IMR-90 (cell line): Measurements from ENCODE around the gene SNAPIN. TPM values are rescaled to one million over a fixed set of nuclear protein-coding genes. Genes with fewer than 3 reads are reported as not detected.

Experiments
- ATAC-seq: fragments of 200-7000 bp; cut with Tn5 transposase; 2 replicates; pipeline ENCODE4 v1.9.1; 2020; ENCODE audit warnings: low read depth, mild to moderate bottlenecking, moderate library complexity
- BruUV-seq: library from RNA; stranded (reverse); fragments of 400-500 nt; replicated peaks from 2 replicates; lab custom pipeline; 2021; lab: Mats Ljungman, UMichigan
- CTCF ChIA-PET: fragments of 300-600 bp; formaldehyde crosslinking; extraction: SDS; loops from one replicate; lab custom pipeline; 2021; ENCODE audit warnings: antibody characterized with exemption; lab: Yijun Ruan, JAX
- POLR2A ChIA-PET: fragments of 300-600 bp; sonication (Branson Sonifier 250); formaldehyde crosslinking; loops from one replicate; lab custom pipeline; 2022; ENCODE audit warnings: antibody characterized with exemption; ENCODE audit not compliant: unreplicated experiment; lab: Charles Lee
- DNase-seq: peaks from one replicate; pipeline ENCODE4 v3.0.0; 2013
- H2AFZ ChIP-seq: replicated peaks from 2 replicates; pipeline ENCODE3; 2013; ENCODE audit warnings: low read length, mild to moderate bottlenecking; ENCODE audit not compliant: poor library complexity
- H2AK5ac ChIP-seq: 2 replicates; pipeline ENCODE4 v1.6.1; 2013; ENCODE audit warnings: low read depth, low read length, inconsistent platforms
- H2AK9ac ChIP-seq: replicated peaks from 2 replicates; pipeline ENCODE3; 2013; ENCODE audit warnings: mild to moderate bottlenecking, low read depth, low read length, moderate library complexity; ENCODE audit not compliant: poor library complexity
- H2BK120ac ChIP-seq: 2 replicates; pipeline ENCODE4 v1.6.1; 2013; ENCODE audit warnings: low read depth, low read length, inconsistent platforms
- H2BK15ac ChIP-seq: 3 replicates; pipeline ENCODE4 v1.6.1; 2013; ENCODE audit warnings: low read depth, low read length, inconsistent platforms
- H2BK20ac ChIP-seq: 2 replicates; pipeline ENCODE4 v1.6.1; 2013; ENCODE audit warnings: low read depth, mild to moderate bottlenecking, inconsistent platforms, low read length, moderate library complexity
- H2BK5ac ChIP-seq: 2 replicates; pipeline ENCODE4 v1.6.1; 2013; ENCODE audit warnings: mild to moderate bottlenecking, low read depth, low read length, inconsistent platforms; ENCODE audit not compliant: poor library complexity, severe bottlenecking
- H3K14ac ChIP-seq: replicated peaks from 2 replicates; pipeline ENCODE4 v1.6.1; 2013; ENCODE audit warnings: low read depth, low read length, inconsistent platforms
- H3K18ac ChIP-seq: 2 replicates; pipeline ENCODE4 v1.6.1; 2013; ENCODE audit warnings: low read depth, low read length, control low read depth
- H3K23ac ChIP-seq: 2 replicates; pipeline ENCODE4 v1.6.1; 2013; ENCODE audit warnings: low read depth, low read length, inconsistent platforms
- H3K27ac ChIP-seq: 2 replicates; pipeline ENCODE4 v1.5.1; 2013; ENCODE audit warnings: mild to moderate bottlenecking, control low read depth, low read length; ENCODE audit not compliant: insufficient read depth
- H3K27me3 ChIP-seq: 2 replicates; pipeline ENCODE4 v1.6.1; 2013; ENCODE audit warnings: low read length; ENCODE audit not compliant: control insufficient read depth, insufficient read depth
- H3K36me3 ChIP-seq: 2 replicates; pipeline ENCODE4 v1.6.1; 2013; ENCODE audit warnings: low read length, mixed read lengths; ENCODE audit not compliant: control insufficient read depth, insufficient read depth
- H3K4ac ChIP-seq: 2 replicates; pipeline ENCODE4 v1.6.1; 2013; ENCODE audit warnings: low read depth, low read length, inconsistent platforms
- H3K4me1 ChIP-seq: 2 replicates; pipeline ENCODE4 v1.6.1; 2013; ENCODE audit warnings: low read length, mixed read lengths; ENCODE audit not compliant: control insufficient read depth, insufficient read depth
- H3K4me2 ChIP-seq: 2 replicates; pipeline ENCODE4 v1.6.1; 2013; ENCODE audit warnings: low read depth, mild to moderate bottlenecking, control low read depth, low read length, moderate library complexity
- H3K4me3 ChIP-seq: 2 replicates; pipeline ENCODE4 v1.5.1; 2013; ENCODE audit warnings: low read depth, mild to moderate bottlenecking, control low read depth, low read length, moderate library complexity; ENCODE audit not compliant: insufficient read depth
- H3K56ac ChIP-seq: 2 replicates; pipeline ENCODE4 v1.6.1; 2013; ENCODE audit warnings: low read length, inconsistent platforms; ENCODE audit not compliant: insufficient read depth; ENCODE audit errors: extremely low read depth
- H3K79me1 ChIP-seq, 2 experiments: 2 replicates each; pipeline ENCODE4 v1.6.1; 2013; ENCODE audit warnings: low read length in 2 of 2, inconsistent platforms in 1 of 2, low read depth in 1 of 2
- H3K9ac ChIP-seq: 2 replicates; pipeline ENCODE4 v1.6.1; 2013; ENCODE audit warnings: low read depth, low read length, control low read depth
- H3K9me1 ChIP-seq: 2 replicates; pipeline ENCODE4 v1.6.1; 2013; ENCODE audit warnings: low read length, inconsistent platforms; ENCODE audit not compliant: insufficient read depth
- H3K9me3 ChIP-seq: 2 replicates; pipeline ENCODE4 v1.6.1; 2013; ENCODE audit warnings: low read length; ENCODE audit not compliant: control insufficient read depth, insufficient read depth
- H4K20me1 ChIP-seq: 2 replicates; pipeline ENCODE4 v1.6.1; 2013; ENCODE audit warnings: low read length, inconsistent platforms; ENCODE audit not compliant: insufficient read depth
- H4K5ac ChIP-seq: 2 replicates; pipeline ENCODE4 v1.6.1; 2013; ENCODE audit warnings: mild to moderate bottlenecking, low read depth, low read length, control low read depth
- H4K8ac ChIP-seq, 2 experiments: 2 replicates each; pipeline ENCODE4 v1.6.1; 2013; ENCODE audit warnings: low read depth in 2 of 2, low read length in 2 of 2, control low read depth in 1 of 2, inconsistent platforms in 1 of 2
- H4K91ac ChIP-seq: 2 replicates; pipeline ENCODE4 v1.6.1; 2013; ENCODE audit warnings: low read depth, low read length, inconsistent platforms; ENCODE audit not compliant: insufficient read depth
- BHLHE40 ChIP-seq: fragments of 150-350 bp; IDR thresholded peaks from 2 replicates; pipeline ENCODE4 v1.6.1; 2016; ENCODE audit warnings: mild to moderate bottlenecking, low read depth, low read length
- CTCF ChIP-seq: conservative IDR thresholded peaks from 2 replicates; pipeline ENCODE4 v1.5.1; 2012; ENCODE audit warnings: mild to moderate bottlenecking, low read depth, low read length, improper control_type of control experiment
- ELK1 ChIP-seq: fragments of 150-350 bp; IDR thresholded peaks from 2 replicates; pipeline ENCODE4 v1.6.1; 2016; ENCODE audit warnings: low read depth, mild to moderate bottlenecking, low read length, moderate library complexity, borderline replicate concordance
- FOS ChIP-seq: fragments of 150-350 bp; IDR thresholded peaks from 2 replicates; pipeline ENCODE4 v1.6.1; 2016; ENCODE audit warnings: low read depth, low read length
- MAFK ChIP-seq: IDR thresholded peaks from 2 replicates; pipeline ENCODE4 v1.6.1; 2012; ENCODE audit warnings: low read depth, low read length, improper control_type of control experiment
- MXI1 ChIP-seq: IDR thresholded peaks from 2 replicates; pipeline ENCODE4 v1.6.1; 2012; ENCODE audit warnings: low read depth, mild to moderate bottlenecking, low read length, moderate library complexity, borderline replicate concordance
- NFE2L2 ChIP-seq: fragments of 150-350 bp; IDR thresholded peaks from 2 replicates; pipeline ENCODE4 v1.6.1; 2016; ENCODE audit warnings: low read depth, mild to moderate bottlenecking, low read length
- POLR2A ChIP-seq: IDR thresholded peaks from 2 replicates; pipeline ENCODE4 v1.6.1; 2012; ENCODE audit warnings: mild to moderate bottlenecking, low read depth, low read length
- RAD21 ChIP-seq: IDR thresholded peaks from 2 replicates; pipeline ENCODE4 v1.6.1; 2012; ENCODE audit warnings: low read length, improper control_type of control experiment
- SMC3 ChIP-seq: fragments of 150-350 bp; IDR thresholded peaks from 2 replicates; pipeline ENCODE4 v1.6.1; 2016; ENCODE audit warnings: low read depth, mild to moderate bottlenecking, antibody characterized with exemption, low read length, moderate library complexity
- USF2 ChIP-seq: fragments of 150-350 bp; IDR thresholded peaks from 2 replicates; pipeline ENCODE4 v1.6.1; 2017; ENCODE audit warnings: mild to moderate bottlenecking, antibody characterized with exemption, low read length, low read depth
- WGBS, 2 experiments: methylation state at CpG; one replicate each; pipeline versions ENCODE4 v1.1.5 to v1.1.7; 2013; ENCODE audit warnings: missing lambda C conversion rate in 2 of 2; ENCODE audit not compliant: insufficient read length in 1 of 2; ENCODE audit errors: extremely low coverage in 2 of 2; 5-methylcytosine and 5-hydroxymethylcytosine counted together
- dilution Hi-C: fragments of 300-500 bp; cut with HindIII; formaldehyde crosslinking; loops from one replicate; pipeline ENCODE4 v1.14.3; 2018; ENCODE audit warnings: low sequenced_read_pairs; ENCODE audit not compliant: unreplicated experiment
- in situ Hi-C: fragments of 300-500 bp; cut with MboI; formaldehyde crosslinking; loops from 3 replicates; pipeline ENCODE4 v1.14.3; 2019; ENCODE audit warnings: low sequenced_read_pairs, inconsistent platforms, mixed read lengths
- intact Hi-C: fragments of 100-400 bp; cut with micrococcal nuclease; formaldehyde crosslinking; loops from 2 replicates; pipeline ENCODE4 v1.10.0; 2022
- polyA plus RNA-seq, 3 experiments: library from polyadenylated mRNA; depleted of rRNA; stranded (reverse); fragments of >200 nt; gene quantifications; 2 replicates each; pipeline ENCODE4 v1.2.3, GENCODE V29; 2012; ENCODE audit warnings: low replicate concordance in 1 of 3
- total RNA-seq: library from RNA; depleted of rRNA; stranded (reverse); fragments of >200 nt; gene quantifications from 2 replicates; pipeline ENCODE4 v1.2.3, GENCODE V29; 2012

Gene SNAPIN
- total and polyA plus RNA-seq, 2 of the 4 experiments (the other 2 are of a cell fraction) = 37.4 to 40.9 TPM

GRCh38 chr1:153639280-153639679, 19.2 kb upstream of the SNAPIN start:
- Histone ChIP-seq H2AFZ (no peak overlapping the region), H4K8ac (no peak overlapping the region; a peak in 1 of 4 replicates), H3K56ac (no peak overlapping the region), H4K91ac (no peak overlapping the region), H2AK5ac (no peak overlapping the region), H4K5ac (no peak overlapping the region), H2AK9ac (no peak overlapping the region), H3K4me1 (no peaks in the 10 kb centered on the region; the same call in 1 of the 2 replicates), H2BK20ac (no peak overlapping the region), H3K9ac (no peak overlapping the region), H3K4me2 (no peak overlapping the region), H3K79me1 (peaks cover 45 to 76% of the 10 kb centered on the region in 2 experiments), H3K23ac (no peak overlapping the region), H3K36me3 (peaks cover 56% of the 10 kb centered on the region), H3K18ac (no peak overlapping the region), H4K20me1 (peaks cover 35% of the 10 kb centered on the region), H3K27ac (no peak overlapping the region), H3K9me1 (0 out of 2 replicates have a peak, but pooled peaks cover 5% of the 10 kb centered on the region), H3K14ac (no peak overlapping the region), H3K4me3 (no peak overlapping the region), H2BK120ac (no peak overlapping the region), H3K4ac (no peak overlapping the region), H2BK5ac (no peak overlapping the region), H3K9me3 (no peaks in the 10 kb centered on the region), H3K27me3 (no peaks in the 10 kb centered on the region), H2BK15ac (no peak overlapping the region)
- TF ChIP-seq FOS = no peak
- no peak for TF ChIP-seq CTCF
- TF ChIP-seq ELK1 = no peak
- no peak for TF ChIP-seq POLR2A
- TF ChIP-seq MAFK = no peak
- TF ChIP-seq MXI1 = no peak
- TF ChIP-seq USF2 = no peak
- no peak for TF ChIP-seq BHLHE40
- TF ChIP-seq RAD21 = no peak
- no peak for TF ChIP-seq NFE2L2
- TF ChIP-seq SMC3 = no peak
- peak; percentile 16; the same call in 1 of the 2 replicates for ATAC-seq
- dilution Hi-C loops (no loop called here), in situ Hi-C loops (no loop called here), intact Hi-C loops (no loop called here)
- BruUV-seq = no TSS peak
- POLR2A ChIA-PET = no interaction called here
- no CpG with 5 or more reads among the region's 3 CpGs for WGBS, 2 experiments
- no peak for DNase-seq
- CTCF ChIA-PET = no interaction called here
